CD4-positive, alpha-beta T cell treated with Interleukin-4 for 1 hour (primary cell): ENCODE results near the gene RASSF8.

ENCODE experiments used
- DNase-seq, 2 donors: peaks; one replicate each; pipeline ENCODE4 v3.0.0-alpha.2; 2020 to 2022

The RASSF8 gene

DNA sequence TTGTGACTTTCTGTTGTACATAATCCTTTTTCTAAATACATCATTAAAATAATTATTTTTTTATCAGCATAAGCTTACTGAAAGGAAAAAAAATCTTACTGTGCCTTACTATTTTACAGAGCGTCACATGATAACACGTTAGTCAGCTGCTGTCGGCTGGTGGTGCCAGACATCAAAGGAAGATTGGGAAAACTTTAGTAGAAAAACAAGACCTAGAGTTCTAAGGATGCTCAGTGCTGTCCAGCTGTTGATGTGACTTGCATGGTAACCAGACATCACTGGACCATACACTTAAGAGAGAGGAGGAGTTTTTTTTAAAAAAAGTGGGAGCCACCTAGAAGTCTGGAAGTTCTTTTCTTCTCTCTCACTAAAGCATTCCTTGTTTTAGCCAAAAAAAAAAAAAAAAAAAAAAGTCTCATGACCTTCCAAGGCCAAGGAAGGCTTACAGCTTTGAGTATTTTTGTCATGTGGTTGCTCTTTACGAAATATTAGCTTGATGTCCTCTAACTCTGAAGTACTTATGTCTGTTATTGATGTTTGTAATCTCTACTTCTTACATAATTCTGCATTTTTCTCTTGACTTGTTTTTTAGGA, 4.5 kb downstream of the RASSF8 start:
- DNase-seq, result no peak

GRCh38 chr12:25965682-25966081, 7.2 kb downstream of the RASSF8 start:
- no peak for DNase-seq

DNA sequence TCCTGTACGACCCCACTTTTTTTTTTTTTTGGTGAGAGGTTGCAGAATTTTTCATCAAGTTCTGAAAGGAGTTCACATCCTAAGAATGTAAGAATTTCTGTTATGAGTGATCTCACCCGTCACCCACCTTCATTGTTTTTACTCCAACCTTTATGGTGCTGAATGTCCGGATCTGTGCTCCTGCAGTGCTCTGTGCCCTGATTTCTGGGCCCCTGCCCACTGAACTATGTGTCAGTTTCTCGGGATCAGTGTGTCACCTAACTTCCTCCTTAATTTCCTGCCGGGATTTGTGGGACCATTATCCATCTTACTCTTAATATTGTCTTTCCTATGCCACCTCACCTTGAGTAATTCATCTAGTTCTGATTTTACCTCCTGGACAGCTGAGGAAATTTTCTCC, 11.6 kb downstream of the RASSF8 start:
- DNase-seq, result no peak

- no peak for DNase-seq
Observed at GRCh38 chr12:25970916-25971653, 12.6 kb downstream of the RASSF8 start.

GRCh38 chr12:25971654-25972041, 13.2 kb downstream of the RASSF8 start:
- no peak for DNase-seq

DNA sequence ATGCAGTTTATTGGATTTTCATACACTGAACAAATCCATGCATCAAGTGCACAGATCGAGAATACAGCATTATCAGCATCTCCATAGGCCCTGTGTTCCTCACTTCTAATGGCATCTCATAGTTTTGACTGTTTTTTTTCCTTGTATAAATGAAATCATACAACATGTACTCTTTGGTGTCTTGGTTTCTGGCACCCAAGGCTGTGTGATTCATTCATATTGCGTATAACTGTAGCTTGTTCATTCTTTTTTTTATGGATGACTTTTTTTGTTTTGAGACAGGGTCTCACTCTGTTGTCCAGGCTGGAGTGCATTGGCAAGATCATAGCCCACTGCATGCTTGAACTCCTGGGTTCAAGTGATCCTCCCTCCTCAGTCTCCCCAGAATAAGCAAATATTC, 14.3 kb downstream of the RASSF8 start:
- no peak for DNase-seq

GRCh38 chr12:25975179-25975578, 16.7 kb downstream of the RASSF8 start:
- DNase-seq, result no peak

- DNase-seq, result no peak
Observed at GRCh38 chr12:25975682-25976081, 17.2 kb downstream of the RASSF8 start.

DNA sequence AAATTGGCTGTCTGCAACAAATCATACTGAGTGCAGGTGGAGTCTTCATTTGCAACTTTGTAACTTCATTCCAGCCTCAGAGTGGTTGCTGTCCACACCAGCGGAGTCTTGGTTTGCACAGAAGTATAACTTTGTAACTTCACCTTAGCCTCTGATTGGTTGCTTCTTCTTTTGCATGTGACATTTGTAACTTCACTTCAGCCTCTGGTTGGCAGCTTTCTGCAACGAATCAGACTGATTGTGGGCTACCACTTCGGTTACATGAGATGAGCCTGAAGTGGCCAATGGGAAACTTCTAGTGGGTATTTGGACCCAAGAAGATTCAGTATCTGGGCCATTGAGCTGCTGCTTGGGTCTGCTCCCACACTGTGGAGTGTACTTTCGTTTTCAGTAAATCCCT, 17.8 kb downstream of the RASSF8 start:
- DNase-seq, result no peak

DNA sequence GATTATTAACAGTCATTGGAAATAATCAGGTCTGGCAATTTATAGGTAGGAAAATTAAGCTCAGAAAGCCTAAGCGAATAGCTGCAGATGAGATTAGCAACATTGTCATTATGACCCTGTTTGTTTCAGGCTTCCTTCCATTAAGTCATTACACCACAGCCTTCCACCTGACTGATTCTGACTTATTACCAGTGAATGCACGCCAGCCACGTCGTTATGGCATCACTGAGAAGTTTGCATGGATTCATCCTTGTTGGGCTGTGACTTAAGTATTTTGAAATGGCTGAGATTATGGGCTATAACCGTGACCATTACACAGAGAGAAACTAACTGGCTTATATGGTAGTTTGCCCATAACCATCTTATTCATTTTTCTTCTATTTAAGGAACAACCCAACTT, 18.6 kb downstream of the RASSF8 start:
- DNase-seq, result no peak

DNA sequence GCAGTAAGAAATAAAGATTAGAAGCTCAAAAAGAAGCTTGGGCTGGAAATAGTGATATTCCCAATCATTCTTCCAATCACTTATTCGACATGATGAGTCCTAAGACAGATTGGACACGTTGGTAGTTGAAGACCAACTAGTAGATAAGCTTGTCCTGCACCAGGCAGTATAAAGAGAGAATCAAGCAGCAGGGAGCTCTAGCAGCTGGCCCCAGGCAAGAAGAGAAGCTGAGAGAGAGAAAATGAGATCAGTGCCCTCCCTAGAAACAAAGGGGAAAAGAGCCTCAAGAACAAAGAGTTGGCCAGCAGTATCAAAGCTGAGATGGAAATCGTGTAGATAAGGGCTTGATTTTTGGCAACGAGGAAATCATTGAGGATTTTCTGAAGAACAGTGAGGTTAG, 20.6 kb downstream of the RASSF8 start:
- no peak for DNase-seq

- DNase-seq, result no peak
Observed at GRCh38 chr12:25979563-25979962, 21.1 kb downstream of the RASSF8 start.

DNA sequence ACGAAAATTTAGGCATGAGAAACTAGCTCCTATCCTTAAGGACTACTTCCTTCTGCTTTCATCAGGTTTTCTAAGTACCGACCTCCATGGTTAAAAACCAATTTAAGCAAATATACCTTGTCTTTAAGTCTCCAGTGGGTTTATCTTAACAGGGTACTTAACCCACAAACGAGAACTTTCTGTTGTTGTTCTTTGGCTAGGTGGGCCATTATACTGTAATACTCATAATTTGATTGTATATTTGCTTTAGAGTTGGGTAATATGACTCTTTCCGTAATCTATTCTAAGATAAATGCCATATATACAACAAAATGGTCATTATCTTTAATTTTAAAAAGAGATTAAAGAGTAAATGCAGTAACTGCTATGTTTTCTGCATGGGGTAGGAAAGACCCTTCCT, 21.6 kb downstream of the RASSF8 start:
- no peak for DNase-seq

- DNase-seq, result no peak
Observed at GRCh38 chr12:25981597-25981996, 23.1 kb downstream of the RASSF8 start.

- no peak for DNase-seq
Observed at GRCh38 chr12:25982416-25982815, 23.9 kb downstream of the RASSF8 start.

GRCh38 chr12:25983625-25984024, 25.1 kb downstream of the RASSF8 start:
- no peak for DNase-seq

GRCh38 chr12:25984759-25985158, 26.3 kb downstream of the RASSF8 start:
- no peak for DNase-seq

GRCh38 chr12:25985316-25986175, 27.1 kb downstream of the RASSF8 start:
- DNase-seq, result no peak

- no peak for DNase-seq
Observed at GRCh38 chr12:25986180-25986579, 27.7 kb downstream of the RASSF8 start.

DNA sequence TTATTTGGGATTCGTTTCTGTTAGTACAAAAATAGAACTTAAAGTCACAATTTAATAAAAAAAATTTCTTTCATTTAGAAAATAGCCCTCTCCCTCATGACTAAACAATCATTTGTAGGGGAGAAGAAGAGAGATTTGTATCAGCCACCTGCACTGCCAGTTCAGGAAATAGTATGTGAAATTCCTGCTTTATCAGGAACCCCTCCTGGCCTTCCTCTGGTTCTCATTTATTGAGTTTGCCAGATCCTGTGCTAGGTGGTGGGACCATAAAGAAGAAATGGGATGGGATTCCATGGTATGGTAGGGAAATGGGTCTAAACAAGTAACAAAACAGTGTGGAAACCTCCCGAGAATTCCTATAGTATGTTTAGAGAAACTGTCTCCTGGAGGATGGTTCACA, 30.0 kb downstream of the RASSF8 start:
- no peak for DNase-seq

DNA sequence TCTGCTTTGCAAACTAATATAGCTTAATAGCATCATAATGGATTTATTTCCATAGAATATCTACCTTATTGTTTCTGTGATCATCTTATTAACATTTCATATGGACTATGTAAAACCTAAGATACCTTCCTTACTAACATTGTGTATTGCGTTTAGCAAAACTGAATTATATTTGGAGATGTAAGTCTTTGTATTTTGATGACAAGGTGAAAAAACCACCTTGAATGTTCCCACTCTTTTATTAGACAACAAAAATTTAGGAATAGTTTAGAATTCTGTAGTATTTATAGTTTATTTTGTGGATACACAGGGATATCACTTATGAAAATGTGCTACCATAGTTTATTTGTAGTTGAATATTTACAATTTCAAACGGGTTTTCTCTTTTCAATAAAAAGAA, 32.0 kb downstream of the RASSF8 start:
- DNase-seq, result no peak

DNA sequence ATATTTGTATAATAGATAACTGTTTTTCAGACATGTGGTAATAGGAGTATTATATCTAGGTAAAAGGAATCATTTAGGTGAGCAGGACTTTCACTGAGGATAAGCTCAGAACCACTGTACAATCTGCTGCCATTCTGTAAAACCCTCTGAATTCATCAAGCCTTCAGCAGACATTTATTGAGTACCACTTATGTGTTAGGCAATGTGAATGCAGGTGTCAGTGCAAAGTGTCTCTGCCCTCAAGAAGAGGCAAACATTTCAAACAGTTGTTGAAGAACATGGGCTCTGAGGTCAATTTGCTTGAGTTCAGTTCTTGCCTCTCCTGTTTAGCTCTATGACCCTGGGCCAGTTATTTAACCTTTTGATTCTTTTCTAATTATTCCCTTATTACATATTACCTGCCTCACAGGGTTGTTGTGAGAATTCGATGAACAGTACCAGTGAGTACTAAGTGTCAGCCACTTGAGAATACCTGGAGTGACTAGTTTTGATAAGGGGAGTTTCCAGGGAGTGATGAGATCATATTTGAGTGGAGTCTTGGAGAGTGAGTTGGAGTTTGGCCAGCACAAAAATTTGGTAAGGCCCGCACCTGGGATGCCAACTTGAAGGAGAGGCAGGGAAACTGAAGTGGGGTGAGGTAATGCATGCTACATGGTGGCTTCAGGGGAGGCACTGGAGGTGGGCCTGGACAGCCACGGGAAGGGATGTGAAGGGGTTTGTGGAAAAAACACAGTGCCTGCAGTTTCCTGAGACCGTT, 33.7 kb downstream of the RASSF8 start:
- DNase-seq, result no peak
